K562 (cell line): ENCODE results near the gene POC1B. TPM values are rescaled to one million over a fixed set of nuclear protein-coding genes. Genes with fewer than 3 reads are reported as not detected.

Source experiments
- ARID1B ChIP-seq: fragments of 450-650 bp; IDR thresholded peaks from 2 replicates; pipeline ENCODE4 v1.6.1; 2016; ENCODE audit warnings: antibody characterized with exemption, mild to moderate bottlenecking, inconsistent platforms
- ASH1L ChIP-seq: fragments of 450-650 bp; IDR thresholded peaks from 2 replicates; pipeline ENCODE4 v1.6.1; 2018; ENCODE audit warnings: borderline replicate concordance, mild to moderate bottlenecking, low read depth; ENCODE audit not compliant: partially characterized antibody
- CHCHD3 ChIP-seq: fragments of 250-450 bp; sonication (Bioruptor Pico); IDR thresholded peaks from 2 replicates; pipeline ENCODE4 v2.1.2; 2022; ENCODE audit warnings: mild to moderate bottlenecking
- EP400 ChIP-seq: fragments of 450-650 bp; IDR thresholded peaks from 2 replicates; pipeline ENCODE4 v1.6.1; 2017; ENCODE audit warnings: antibody characterized with exemption, mild to moderate bottlenecking, moderate library complexity
- FOXJ3 ChIP-seq: sonication (generic); formaldehyde crosslinking; IDR thresholded peaks from 2 replicates; pipeline ENCODE4 v1.4.0; 2020; ENCODE audit warnings: mild to moderate bottlenecking, missing genetic modification reagents
- HNRNPL ChIP-seq: fragments of 200-400 bp; formaldehyde crosslinking; IDR thresholded peaks from 2 replicates; pipeline ENCODE4 v1.6.1; 2017; ENCODE audit warnings: low read depth, mild to moderate bottlenecking, low read length
- NRF1 ChIP-seq, 2 experiments: fragments of 450-650 bp; IDR thresholded peaks in 1 of 2; conservative IDR thresholded peaks in 1 of 2; 2 replicates each; pipeline ENCODE4 v1.6.1; 2014; ENCODE audit warnings: mild to moderate bottlenecking in 2 of 2
- POU5F1 ChIP-seq: fragments of 150-350 bp; IDR thresholded peaks from 2 replicates; pipeline ENCODE4 v1.6.1; 2014; ENCODE audit warnings: borderline replicate concordance, low read length, low read depth, mild to moderate bottlenecking; ENCODE audit not compliant: partially characterized antibody
- SMARCA4 ChIP-seq: fragments of 450-650 bp; IDR thresholded peaks from 2 replicates; pipeline ENCODE4 v1.6.1; 2016
- TOE1 ChIP-seq, 2 experiments: fragments of 450-650 bp in 1 of 2; sonication (generic) in 1 of 2; formaldehyde crosslinking in 1 of 2; IDR thresholded peaks; 2 replicates each; pipeline versions ENCODE4 v1.7.1 to v1.8.0; 2016 to 2022; ENCODE audit warnings: borderline replicate concordance in 2 of 2, mild to moderate bottlenecking in 2 of 2, antibody characterized with exemption in 1 of 2, inconsistent platforms in 1 of 2, low read depth in 1 of 2, missing genetic modification reagents in 1 of 2, moderate library complexity in 1 of 2
- ZC3H4 ChIP-seq: sonication (generic); formaldehyde crosslinking; IDR thresholded peaks from 2 replicates; pipeline ENCODE4 v1.9.0; 2021; ENCODE audit warnings: missing genetic modification reagents, borderline replicate concordance
- ZNF76 ChIP-seq: fragments of 250-450 bp; sonication (Bioruptor Pico); IDR thresholded peaks from 2 replicates; pipeline ENCODE4 v1.4.0; 2020; ENCODE audit warnings: mild to moderate bottlenecking, moderate library complexity, borderline replicate concordance
- ZNF778 ChIP-seq: fragments of 450-650 bp; formaldehyde crosslinking; IDR thresholded peaks from 2 replicates; pipeline ENCODE4 v1.4.0; 2020; ENCODE audit warnings: mild to moderate bottlenecking, moderate library complexity
- ZSCAN32 ChIP-seq: fragments of 450-650 bp; formaldehyde crosslinking; IDR thresholded peaks from 2 replicates; pipeline ENCODE4 v1.4.0; 2020; ENCODE audit warnings: mild to moderate bottlenecking, moderate library complexity
- polyA plus RNA-seq, 8 experiments: library from polyadenylated mRNA; depleted of rRNA in 4 of 8; stranded (reverse) in 5 of 8; unstranded in 3 of 8; fragments of >200 nt; fragmentation: Nextera tagmentation in 2 of 8; fragmentation: Illumina TruSeq in 1 of 8; extraction: Ambion mirVana in 2 of 8; extraction: Trizol in 1 of 8; gene quantifications; 2 replicates each; pipeline versions ENCODE4 v1.2.1 to v1.2.3, GENCODE V29; 2011 to 2014; ENCODE audit warnings: inconsistent platforms in 1 of 8, missing spikeins in 1 of 8
- total RNA-seq, 7 experiments: library from RNA; depleted of rRNA in 6 of 7; stranded (reverse); fragments of >200 nt in 6 of 7; fragmentation: Illumina TruSeq in 2 of 7; extraction: Trizol in 2 of 7; gene quantifications; 2 replicates each; pipeline versions ENCODE4 v1.2.1 to v1.2.3, GENCODE V29; 2011 to 2021; ENCODE audit warnings: low replicate concordance in 1 of 7
- TF ChIP-seq, protein P1 (sequence below): fragments of 450-650 bp; formaldehyde crosslinking; IDR thresholded peaks from 2 replicates; pipeline ENCODE4 v1.4.0; 2020; ENCODE audit warnings: mild to moderate bottlenecking
- TF ChIP-seq, protein P2 (sequence below): sonication (generic); formaldehyde crosslinking; IDR thresholded peaks from 2 replicates; pipeline ENCODE4 v1.8.0; 2022; ENCODE audit warnings: mild to moderate bottlenecking, missing genetic modification reagents
- TF ChIP-seq, protein P3 (sequence below): fragments of 450-650 bp; IDR thresholded peaks from 2 replicates; pipeline ENCODE4 v1.6.1; 2017; ENCODE audit warnings: mild to moderate bottlenecking, moderate library complexity
- TF ChIP-seq, protein P4 (sequence below): sonication (generic); formaldehyde crosslinking; IDR thresholded peaks from 2 replicates; pipeline ENCODE4 v1.8.0; 2023; ENCODE audit warnings: mild to moderate bottlenecking, missing genetic modification reagents
- TF ChIP-seq, protein P5 (sequence below): fragments of 250-450 bp; sonication (Bioruptor Pico); IDR thresholded peaks from 2 replicates; pipeline ENCODE4 v1.5.0; 2020; ENCODE audit warnings: mild to moderate bottlenecking, borderline replicate concordance

Gene POC1B
- total and polyA plus RNA-seq, 9 of the 15 experiments (the other 6 are each of a cell fraction or from before 2014, with no cell fraction given) = 4.5 to 16.1 (median 10.4) TPM

DNA sequence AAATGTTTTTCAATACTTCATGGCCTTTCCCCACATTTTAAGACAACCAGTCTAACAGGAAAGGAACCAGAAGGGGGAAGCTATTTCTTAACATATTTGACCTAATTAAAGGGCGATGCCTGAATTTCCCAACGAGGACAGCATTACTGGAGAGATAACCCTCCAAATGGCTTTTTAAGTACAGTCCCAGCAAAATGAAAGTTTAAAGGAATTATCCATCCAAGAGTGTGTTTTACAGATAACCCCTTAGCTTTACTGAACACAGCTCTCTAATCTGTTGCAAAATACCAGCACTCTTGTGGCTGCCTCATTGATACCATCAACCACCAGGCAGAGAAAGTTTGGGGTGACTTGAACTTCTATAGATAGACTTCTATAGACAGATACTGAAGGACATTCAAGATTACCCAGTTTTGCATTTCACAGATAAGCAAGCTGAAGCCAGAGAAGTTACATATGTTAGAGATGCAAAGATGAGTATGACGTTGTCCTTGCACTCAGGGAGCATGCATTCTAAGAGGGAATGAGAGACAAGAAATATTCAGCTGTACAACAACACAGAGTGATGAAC is 132.2 kb downstream of the POC1B start (continued):
- TF ChIP-seq, protein P1, sequence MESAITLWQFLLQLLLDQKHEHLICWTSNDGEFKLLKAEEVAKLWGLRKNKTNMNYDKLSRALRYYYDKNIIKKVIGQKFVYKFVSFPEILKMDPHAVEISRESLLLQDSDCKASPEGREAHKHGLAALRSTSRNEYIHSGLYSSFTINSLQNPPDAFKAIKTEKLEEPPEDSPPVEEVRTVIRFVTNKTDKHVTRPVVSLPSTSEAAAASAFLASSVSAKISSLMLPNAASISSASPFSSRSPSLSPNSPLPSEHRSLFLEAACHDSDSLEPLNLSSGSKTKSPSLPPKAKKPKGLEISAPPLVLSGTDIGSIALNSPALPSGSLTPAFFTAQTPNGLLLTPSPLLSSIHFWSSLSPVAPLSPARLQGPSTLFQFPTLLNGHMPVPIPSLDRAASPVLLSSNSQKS = 0 out of 2 replicates have a peak, but pooled peaks have one; percentile 10
- TF ChIP-seq, protein P2, sequence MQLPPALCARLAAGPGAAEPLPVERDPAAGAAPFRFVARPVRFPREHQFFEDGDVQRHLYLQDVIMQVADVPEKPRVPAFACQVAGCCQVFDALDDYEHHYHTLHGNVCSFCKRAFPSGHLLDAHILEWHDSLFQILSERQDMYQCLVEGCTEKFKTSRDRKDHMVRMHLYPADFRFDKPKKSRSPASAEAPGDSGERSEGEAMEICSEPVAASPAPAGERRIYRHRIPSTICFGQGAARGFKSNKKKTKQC (CRISPR knock-in tag) = no peak
- TF ChIP-seq ASH1L = no peak
- TF ChIP-seq POU5F1 = no peak
- TF ChIP-seq FOXJ3 (CRISPR knock-in tag) = no peak
- TF ChIP-seq ZNF778 (CRISPR knock-in tag) = no peak
- TF ChIP-seq TOE1 (IDR thresholded peaks at IDR 0.05; ENCODE audit: borderline replicate concordance) = no peak
- TF ChIP-seq TOE1 (CRISPR knock-in tag; IDR thresholded peaks at IDR 0.05; ENCODE audit: borderline replicate concordance, low read depth) = no peak
- TF ChIP-seq ZC3H4 = no peak
- TF ChIP-seq, protein P3, sequence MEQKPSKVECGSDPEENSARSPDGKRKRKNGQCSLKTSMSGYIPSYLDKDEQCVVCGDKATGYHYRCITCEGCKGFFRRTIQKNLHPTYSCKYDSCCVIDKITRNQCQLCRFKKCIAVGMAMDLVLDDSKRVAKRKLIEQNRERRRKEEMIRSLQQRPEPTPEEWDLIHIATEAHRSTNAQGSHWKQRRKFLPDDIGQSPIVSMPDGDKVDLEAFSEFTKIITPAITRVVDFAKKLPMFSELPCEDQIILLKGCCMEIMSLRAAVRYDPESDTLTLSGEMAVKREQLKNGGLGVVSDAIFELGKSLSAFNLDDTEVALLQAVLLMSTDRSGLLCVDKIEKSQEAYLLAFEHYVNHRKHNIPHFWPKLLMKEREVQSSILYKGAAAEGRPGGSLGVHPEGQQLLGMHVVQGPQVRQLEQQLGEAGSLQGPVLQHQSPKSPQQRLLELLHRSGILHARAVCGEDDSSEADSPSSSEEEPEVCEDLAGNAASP = no peak
- TF ChIP-seq ZSCAN32 (CRISPR knock-in tag) = no peak
- no peak for TF ChIP-seq HNRNPL
- no peak for TF ChIP-seq CHCHD3 (CRISPR knock-in tag)
- TF ChIP-seq SMARCA4 = peak; percentile 95
- TF ChIP-seq, protein P4, sequence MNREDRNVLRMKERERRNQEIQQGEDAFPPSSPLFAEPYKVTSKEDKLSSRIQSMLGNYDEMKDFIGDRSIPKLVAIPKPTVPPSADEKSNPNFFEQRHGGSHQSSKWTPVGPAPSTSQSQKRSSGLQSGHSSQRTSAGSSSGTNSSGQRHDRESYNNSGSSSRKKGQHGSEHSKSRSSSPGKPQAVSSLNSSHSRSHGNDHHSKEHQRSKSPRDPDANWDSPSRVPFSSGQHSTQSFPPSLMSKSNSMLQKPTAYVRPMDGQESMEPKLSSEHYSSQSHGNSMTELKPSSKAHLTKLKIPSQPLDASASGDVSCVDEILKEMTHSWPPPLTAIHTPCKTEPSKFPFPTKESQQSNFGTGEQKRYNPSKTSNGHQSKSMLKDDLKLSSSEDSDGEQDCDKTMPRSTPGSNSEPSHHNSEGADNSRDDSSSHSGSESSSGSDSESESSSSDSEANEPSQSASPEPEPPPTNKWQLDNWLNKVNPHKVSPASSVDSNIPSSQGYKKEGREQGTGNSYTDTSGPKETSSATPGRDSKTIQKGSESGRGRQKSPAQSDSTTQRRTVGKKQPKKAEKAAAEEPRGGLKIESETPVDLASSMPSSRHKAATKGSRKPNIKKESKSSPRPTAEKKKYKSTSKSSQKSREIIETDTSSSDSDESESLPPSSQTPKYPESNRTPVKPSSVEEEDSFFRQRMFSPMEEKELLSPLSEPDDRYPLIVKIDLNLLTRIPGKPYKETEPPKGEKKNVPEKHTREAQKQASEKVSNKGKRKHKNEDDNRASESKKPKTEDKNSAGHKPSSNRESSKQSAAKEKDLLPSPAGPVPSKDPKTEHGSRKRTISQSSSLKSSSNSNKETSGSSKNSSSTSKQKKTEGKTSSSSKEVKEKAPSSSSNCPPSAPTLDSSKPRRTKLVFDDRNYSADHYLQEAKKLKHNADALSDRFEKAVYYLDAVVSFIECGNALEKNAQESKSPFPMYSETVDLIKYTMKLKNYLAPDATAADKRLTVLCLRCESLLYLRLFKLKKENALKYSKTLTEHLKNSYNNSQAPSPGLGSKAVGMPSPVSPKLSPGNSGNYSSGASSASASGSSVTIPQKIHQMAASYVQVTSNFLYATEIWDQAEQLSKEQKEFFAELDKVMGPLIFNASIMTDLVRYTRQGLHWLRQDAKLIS = no peak
- TF ChIP-seq, protein P5, sequence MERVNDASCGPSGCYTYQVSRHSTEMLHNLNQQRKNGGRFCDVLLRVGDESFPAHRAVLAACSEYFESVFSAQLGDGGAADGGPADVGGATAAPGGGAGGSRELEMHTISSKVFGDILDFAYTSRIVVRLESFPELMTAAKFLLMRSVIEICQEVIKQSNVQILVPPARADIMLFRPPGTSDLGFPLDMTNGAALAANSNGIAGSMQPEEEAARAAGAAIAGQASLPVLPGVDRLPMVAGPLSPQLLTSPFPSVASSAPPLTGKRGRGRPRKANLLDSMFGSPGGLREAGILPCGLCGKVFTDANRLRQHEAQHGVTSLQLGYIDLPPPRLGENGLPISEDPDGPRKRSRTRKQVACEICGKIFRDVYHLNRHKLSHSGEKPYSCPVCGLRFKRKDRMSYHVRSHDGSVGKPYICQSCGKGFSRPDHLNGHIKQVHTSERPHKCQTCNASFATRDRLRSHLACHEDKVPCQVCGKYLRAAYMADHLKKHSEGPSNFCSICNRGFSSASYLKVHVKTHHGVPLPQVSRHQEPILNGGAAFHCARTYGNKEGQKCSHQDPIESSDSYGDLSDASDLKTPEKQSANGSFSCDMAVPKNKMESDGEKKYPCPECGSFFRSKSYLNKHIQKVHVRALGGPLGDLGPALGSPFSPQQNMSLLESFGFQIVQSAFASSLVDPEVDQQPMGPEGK (CRISPR knock-in tag) = no peak
- peak; percentile 97 for TF ChIP-seq ARID1B
- no peak for TF ChIP-seq ZNF76 (CRISPR knock-in tag)
- TF ChIP-seq EP400 = no peak
- TF ChIP-seq NRF1 (conservative IDR thresholded peaks at IDR 0.05 in 1 of 2, IDR thresholded peaks at IDR 0.05 in 1 of 2) = no peak
